K562 (cell line): Measurements from ENCODE around the gene C5orf22. TPM values are rescaled to one million over a fixed set of nuclear protein-coding genes. Genes with fewer than 3 reads are reported as not detected.
A peak's percentile ranks its signal among the peaks of the same experiment; 100 is the strongest.

ENCODE experiments used
- CXXC5 ChIP-seq: fragments of 250-450 bp; sonication (Bioruptor Pico); IDR thresholded peaks from 2 replicates; pipeline ENCODE4 v1.8.0; 2022; ENCODE audit warnings: inconsistent platforms, mild to moderate bottlenecking, moderate library complexity
- DDX20 ChIP-seq: fragments of 450-650 bp; IDR thresholded peaks from 2 replicates; pipeline ENCODE4 v1.6.1; 2016; ENCODE audit warnings: missing genetic modification characterization, low read depth, mild to moderate bottlenecking, missing compliant biosample characterization, moderate library complexity
- FOXP1 ChIP-seq: sonication (generic); formaldehyde crosslinking; IDR thresholded peaks from 2 replicates; pipeline ENCODE4 v1.8.0; 2022; ENCODE audit warnings: mild to moderate bottlenecking, missing genetic modification reagents
- GTF2A2 ChIP-seq: IDR thresholded peaks from 2 replicates; pipeline ENCODE4 v1.6.1; 2016; ENCODE audit warnings: mild to moderate bottlenecking, missing genetic modification characterization, missing compliant biosample characterization
- LCOR ChIP-seq: sonication (generic); formaldehyde crosslinking; IDR thresholded peaks from 2 replicates; pipeline ENCODE4 v1.8.0; 2022; ENCODE audit warnings: mild to moderate bottlenecking, missing genetic modification reagents
- MTF1 ChIP-seq: fragments of 250-450 bp; sonication (Bioruptor Pico); IDR thresholded peaks from 2 replicates; pipeline ENCODE4 v1.9.0; 2021; ENCODE audit warnings: moderate library complexity, mild to moderate bottlenecking, inconsistent platforms, borderline replicate concordance
- NR2F6 ChIP-seq: fragments of 450-650 bp; formaldehyde crosslinking; IDR thresholded peaks from 2 replicates; pipeline ENCODE4 v1.4.0; 2020; ENCODE audit warnings: mild to moderate bottlenecking
- NR3C1 ChIP-seq: sonication (generic); formaldehyde crosslinking; IDR thresholded peaks from 2 replicates; pipeline ENCODE4 v1.8.1; 2022; ENCODE audit warnings: missing genetic modification reagents
- SMARCA5 ChIP-seq: fragments of 450-650 bp; IDR thresholded peaks from 2 replicates; pipeline ENCODE4 v1.6.1; 2016
- STAG1 ChIP-seq: sonication (generic); formaldehyde crosslinking; IDR thresholded peaks from 2 replicates; pipeline ENCODE4 v1.5.0; 2020; ENCODE audit warnings: missing genetic modification reagents, borderline replicate concordance
- ZNF224 ChIP-seq: sonication (generic); formaldehyde crosslinking; IDR thresholded peaks from 2 replicates; pipeline ENCODE4 v1.8.0; 2022; ENCODE audit warnings: mild to moderate bottlenecking, missing genetic modification reagents
- ZNF263 ChIP-seq: sonication (generic); formaldehyde crosslinking; IDR thresholded peaks from 2 replicates; pipeline ENCODE4 v1.8.0; 2022; ENCODE audit warnings: mild to moderate bottlenecking, missing genetic modification reagents, borderline replicate concordance
- ZNF41 ChIP-seq: fragments of 250-450 bp; sonication (Bioruptor Pico); conservative IDR thresholded peaks from 2 replicates; pipeline ENCODE4 v1.4.0; 2020; ENCODE audit warnings: mild to moderate bottlenecking
- ZNF436 ChIP-seq: fragments of 250-450, 450-650 bp; sonication (Bioruptor Pico); formaldehyde crosslinking; IDR thresholded peaks from 2 replicates; pipeline ENCODE4 v1.7.0; 2020; ENCODE audit warnings: mild to moderate bottlenecking
- ZNF589 ChIP-seq: fragments of 200-800 bp; sonication (Bioruptor generic); IDR thresholded peaks from 2 replicates; pipeline ENCODE4 v1.6.1; 2016; ENCODE audit warnings: low read depth, missing genetic modification characterization, missing compliant biosample characterization
- ZZZ3 ChIP-seq: fragments of 450-650 bp; IDR thresholded peaks from 2 replicates; pipeline ENCODE4 v1.6.1; 2016; ENCODE audit warnings: antibody characterized with exemption, mild to moderate bottlenecking, moderate library complexity
- polyA plus RNA-seq, 8 experiments: library from polyadenylated mRNA; depleted of rRNA in 4 of 8; stranded (reverse) in 5 of 8; unstranded in 3 of 8; fragments of >200 nt; fragmentation: Nextera tagmentation in 2 of 8; fragmentation: Illumina TruSeq in 1 of 8; extraction: Ambion mirVana in 2 of 8; extraction: Trizol in 1 of 8; gene quantifications; 2 replicates each; pipeline versions ENCODE4 v1.2.1 to v1.2.3, GENCODE V29; 2011 to 2014; ENCODE audit warnings: inconsistent platforms in 1 of 8, missing spikeins in 1 of 8
- total RNA-seq, 7 experiments: library from RNA; depleted of rRNA in 6 of 7; stranded (reverse); fragments of >200 nt in 6 of 7; fragmentation: Illumina TruSeq in 2 of 7; extraction: Trizol in 2 of 7; gene quantifications; 2 replicates each; pipeline versions ENCODE4 v1.2.1 to v1.2.3, GENCODE V29; 2011 to 2021; ENCODE audit warnings: low replicate concordance in 1 of 7
- TF ChIP-seq, protein P1 (sequence below): sonication (generic); formaldehyde crosslinking; IDR thresholded peaks from 2 replicates; pipeline ENCODE4 v1.8.0; 2022; ENCODE audit warnings: missing genetic modification reagents, mild to moderate bottlenecking, borderline replicate concordance
- TF ChIP-seq, protein P2 (sequence below): fragments of 450-650 bp; formaldehyde crosslinking; IDR thresholded peaks from 2 replicates; pipeline ENCODE4 v1.4.0; 2020; ENCODE audit warnings: mild to moderate bottlenecking, moderate library complexity
- TF ChIP-seq, protein P3 (sequence below): fragments of 450-650 bp; conservative IDR thresholded peaks from 2 replicates; pipeline ENCODE4 v1.6.1; 2016; ENCODE audit warnings: missing genetic modification characterization, low read depth, mild to moderate bottlenecking, control low read depth, missing compliant biosample characterization
- TF ChIP-seq, protein P4 (sequence below), 2 experiments: fragments of 450-650 bp in 1 of 2; sonication (generic) in 1 of 2; formaldehyde crosslinking in 1 of 2; IDR thresholded peaks in 1 of 2; conservative IDR thresholded peaks in 1 of 2; 2 replicates each; pipeline versions ENCODE4 v1.6.1 to v1.8.1; 2016 to 2023; ENCODE audit warnings: mild to moderate bottlenecking in 2 of 2, moderate library complexity in 2 of 2, inconsistent platforms in 1 of 2, missing genetic modification reagents in 1 of 2
- TF ChIP-seq, protein P5 (sequence below): sonication (generic); formaldehyde crosslinking; IDR thresholded peaks from 2 replicates; pipeline ENCODE4 v1.9.0; 2022; ENCODE audit warnings: mild to moderate bottlenecking, missing genetic modification reagents

Gene C5orf22
- total and polyA plus RNA-seq, 9 of the 15 experiments (the other 6 are each of a cell fraction or from before 2014, with no cell fraction given) = 22.7 to 56.7 (median 39.3) TPM

DNA sequence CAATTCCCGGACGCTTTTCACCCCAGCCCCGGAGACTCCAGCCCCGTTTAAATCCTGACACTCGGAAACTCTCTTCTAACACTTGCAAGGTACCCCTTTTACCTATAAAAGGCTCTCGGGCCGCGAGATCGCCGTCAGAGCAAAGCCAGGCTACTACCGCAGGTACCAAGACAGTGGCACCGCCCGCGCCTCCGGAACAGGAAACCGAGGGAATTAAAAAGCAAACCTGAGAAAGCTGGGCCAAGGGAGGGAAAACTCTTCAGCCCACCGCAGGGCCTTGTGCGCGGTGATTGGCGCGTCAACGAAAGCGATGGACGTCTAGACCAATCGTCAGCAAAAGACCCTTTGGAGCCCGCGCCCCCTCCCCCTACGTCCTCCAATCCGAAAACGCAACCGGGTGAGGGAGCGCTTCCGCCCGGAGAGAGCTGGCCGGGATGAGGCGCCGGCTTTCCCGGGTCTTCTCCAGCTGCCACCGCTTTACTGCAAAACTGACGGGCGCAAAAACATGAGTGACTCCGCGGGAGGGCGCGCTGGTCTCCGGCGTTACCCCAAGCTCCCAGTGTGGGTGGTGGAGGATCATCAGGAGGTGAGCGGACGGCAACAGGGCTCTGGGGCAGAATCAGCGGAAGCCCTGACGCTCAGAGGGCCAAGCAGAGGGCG is at the start of gene C5orf22, which contains the start of gene DROSHA (continued):
- TF ChIP-seq, protein P1, sequence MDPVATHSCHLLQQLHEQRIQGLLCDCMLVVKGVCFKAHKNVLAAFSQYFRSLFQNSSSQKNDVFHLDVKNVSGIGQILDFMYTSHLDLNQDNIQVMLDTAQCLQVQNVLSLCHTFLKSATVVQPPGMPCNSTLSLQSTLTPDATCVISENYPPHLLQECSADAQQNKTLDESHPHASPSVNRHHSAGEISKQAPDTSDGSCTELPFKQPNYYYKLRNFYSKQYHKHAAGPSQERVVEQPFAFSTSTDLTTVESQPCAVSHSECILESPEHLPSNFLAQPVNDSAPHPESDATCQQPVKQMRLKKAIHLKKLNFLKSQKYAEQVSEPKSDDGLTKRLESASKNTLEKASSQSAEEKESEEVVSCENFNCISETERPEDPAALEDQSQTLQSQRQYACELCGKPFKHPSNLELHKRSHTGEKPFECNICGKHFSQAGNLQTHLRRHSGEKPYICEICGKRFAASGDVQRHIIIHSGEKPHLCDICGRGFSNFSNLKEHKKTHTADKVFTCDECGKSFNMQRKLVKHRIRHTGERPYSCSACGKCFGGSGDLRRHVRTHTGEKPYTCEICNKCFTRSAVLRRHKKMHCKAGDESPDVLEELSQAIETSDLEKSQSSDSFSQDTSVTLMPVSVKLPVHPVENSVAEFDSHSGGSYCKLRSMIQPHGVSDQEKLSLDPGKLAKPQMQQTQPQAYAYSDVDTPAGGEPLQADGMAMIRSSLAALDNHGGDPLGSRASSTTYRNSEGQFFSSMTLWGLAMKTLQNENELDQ = no peak
- TF ChIP-seq STAG1 (CRISPR knock-in tag) (no peak), FOXP1 (CRISPR knock-in tag) (peak; percentile 77), SMARCA5 (no peak), ZNF41 (CRISPR knock-in tag) (no peak), CXXC5 (peak; percentile 66), LCOR (peak; percentile 65), ZNF263 (no peak), NR2F6 (CRISPR knock-in tag) (0 out of 2 replicates have a peak, but pooled peaks have one; percentile 64), GTF2A2 (tag) (no peak), ZZZ3 (no peak), ZNF589 (CRISPR knock-in tag) (no peak), ZNF436 (0 out of 2 replicates have a peak, but pooled peaks have one; percentile 17), ZNF224 (CRISPR knock-in tag) (no peak), MTF1 (no peak), NR3C1 (CRISPR knock-in tag) (no peak), DDX20 (tag) (no peak)
- TF ChIP-seq, protein P2, sequence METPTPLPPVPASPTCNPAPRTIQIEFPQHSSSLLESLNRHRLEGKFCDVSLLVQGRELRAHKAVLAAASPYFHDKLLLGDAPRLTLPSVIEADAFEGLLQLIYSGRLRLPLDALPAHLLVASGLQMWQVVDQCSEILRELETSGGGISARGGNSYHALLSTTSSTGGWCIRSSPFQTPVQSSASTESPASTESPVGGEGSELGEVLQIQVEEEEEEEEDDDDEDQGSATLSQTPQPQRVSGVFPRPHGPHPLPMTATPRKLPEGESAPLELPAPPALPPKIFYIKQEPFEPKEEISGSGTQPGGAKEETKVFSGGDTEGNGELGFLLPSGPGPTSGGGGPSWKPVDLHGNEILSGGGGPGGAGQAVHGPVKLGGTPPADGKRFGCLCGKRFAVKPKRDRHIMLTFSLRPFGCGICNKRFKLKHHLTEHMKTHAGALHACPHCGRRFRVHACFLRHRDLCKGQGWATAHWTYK (CRISPR knock-in tag) = peak; percentile 36; the same call in 1 of the 2 replicates
- TF ChIP-seq, protein P3, sequence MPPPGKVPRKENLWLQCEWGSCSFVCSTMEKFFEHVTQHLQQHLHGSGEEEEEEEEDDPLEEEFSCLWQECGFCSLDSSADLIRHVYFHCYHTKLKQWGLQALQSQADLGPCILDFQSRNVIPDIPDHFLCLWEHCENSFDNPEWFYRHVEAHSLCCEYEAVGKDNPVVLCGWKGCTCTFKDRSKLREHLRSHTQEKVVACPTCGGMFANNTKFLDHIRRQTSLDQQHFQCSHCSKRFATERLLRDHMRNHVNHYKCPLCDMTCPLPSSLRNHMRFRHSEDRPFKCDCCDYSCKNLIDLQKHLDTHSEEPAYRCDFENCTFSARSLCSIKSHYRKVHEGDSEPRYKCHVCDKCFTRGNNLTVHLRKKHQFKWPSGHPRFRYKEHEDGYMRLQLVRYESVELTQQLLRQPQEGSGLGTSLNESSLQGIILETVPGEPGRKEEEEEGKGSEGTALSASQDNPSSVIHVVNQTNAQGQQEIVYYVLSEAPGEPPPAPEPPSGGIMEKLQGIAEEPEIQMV = no peak
- TF ChIP-seq, protein P4, sequence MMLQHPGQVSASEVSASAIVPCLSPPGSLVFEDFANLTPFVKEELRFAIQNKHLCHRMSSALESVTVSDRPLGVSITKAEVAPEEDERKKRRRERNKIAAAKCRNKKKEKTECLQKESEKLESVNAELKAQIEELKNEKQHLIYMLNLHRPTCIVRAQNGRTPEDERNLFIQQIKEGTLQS (IDR thresholded peaks at IDR 0.05) = no peak
- TF ChIP-seq, protein P4 (CRISPR knock-in tag; conservative IDR thresholded peaks at IDR 0.05) = no peak
- TF ChIP-seq, protein P5, sequence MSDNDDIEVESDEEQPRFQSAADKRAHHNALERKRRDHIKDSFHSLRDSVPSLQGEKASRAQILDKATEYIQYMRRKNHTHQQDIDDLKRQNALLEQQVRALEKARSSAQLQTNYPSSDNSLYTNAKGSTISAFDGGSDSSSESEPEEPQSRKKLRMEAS (CRISPR knock-in tag) = peak; percentile 56
